Gastrocnemius medialis (tissue), 4 donors: ENCODE measurements around the gene ZNF296.

Source experiments
- POLR2A ChIP-seq, 2 donors: fragments of 450-650 bp; IDR thresholded peaks; one replicate each; pipeline ENCODE4 v1.6.1; 2017; ENCODE audit warnings: antibody characterized with exemption in 2 of 2, mild to moderate bottlenecking in 2 of 2, moderate library complexity in 2 of 2
- TF ChIP-seq, protein P1 (sequence below), 5 experiments: fragments of 450-650 bp in 3 of 5; fragments of 200-600 bp in 2 of 5; sonication (generic) in 2 of 5; IDR thresholded peaks in 4 of 5; conservative IDR thresholded peaks in 1 of 5; 1 replicate in 4 of 5; 2 replicates in 1 of 5; pipeline ENCODE4 v1.5.1; 2016 to 2019; ENCODE audit warnings: antibody characterized with exemption in 5 of 5, mild to moderate bottlenecking in 3 of 5, moderate library complexity in 3 of 5

- TF ChIP-seq, protein P1, sequence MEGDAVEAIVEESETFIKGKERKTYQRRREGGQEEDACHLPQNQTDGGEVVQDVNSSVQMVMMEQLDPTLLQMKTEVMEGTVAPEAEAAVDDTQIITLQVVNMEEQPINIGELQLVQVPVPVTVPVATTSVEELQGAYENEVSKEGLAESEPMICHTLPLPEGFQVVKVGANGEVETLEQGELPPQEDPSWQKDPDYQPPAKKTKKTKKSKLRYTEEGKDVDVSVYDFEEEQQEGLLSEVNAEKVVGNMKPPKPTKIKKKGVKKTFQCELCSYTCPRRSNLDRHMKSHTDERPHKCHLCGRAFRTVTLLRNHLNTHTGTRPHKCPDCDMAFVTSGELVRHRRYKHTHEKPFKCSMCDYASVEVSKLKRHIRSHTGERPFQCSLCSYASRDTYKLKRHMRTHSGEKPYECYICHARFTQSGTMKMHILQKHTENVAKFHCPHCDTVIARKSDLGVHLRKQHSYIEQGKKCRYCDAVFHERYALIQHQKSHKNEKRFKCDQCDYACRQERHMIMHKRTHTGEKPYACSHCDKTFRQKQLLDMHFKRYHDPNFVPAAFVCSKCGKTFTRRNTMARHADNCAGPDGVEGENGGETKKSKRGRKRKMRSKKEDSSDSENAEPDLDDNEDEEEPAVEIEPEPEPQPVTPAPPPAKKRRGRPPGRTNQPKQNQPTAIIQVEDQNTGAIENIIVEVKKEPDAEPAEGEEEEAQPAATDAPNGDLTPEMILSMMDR (IDR thresholded peaks at IDR 0.05 in 4 of 5, conservative IDR thresholded peaks at IDR 0.05 in 1 of 5) = no peak
- TF ChIP-seq POLR2A (IDR thresholded peaks at IDR 0.05) = no peak
Measured at GRCh38 chr19:45090606-45091005, 14.3 kb upstream of the ZNF296 start.
